ENCODE data around the gene UTF1.

The UTF1 gene

GRCh38 chr10:133189726-133190125, 40.3 kb upstream of the UTF1 start:
- H3K4me3 ChIP-seq (ENCODE audit: low read depth, low read length), result no peak overlapping the region
- TF ChIP-seq CTCF (conservative IDR thresholded peaks at IDR 0.05; ENCODE audit: low read depth, low read length), result no peak
- DNase-seq (ENCODE audit: low read depth), result no peak

- no peak overlapping the region for H3K4me3 ChIP-seq (ENCODE audit: low read depth, low read length)
- no peak for DNase-seq (ENCODE audit: low read depth)
- no peak for TF ChIP-seq CTCF (conservative IDR thresholded peaks at IDR 0.05; ENCODE audit: low read depth, low read length)
These were observed 39.8 kb upstream of the UTF1 start for GRCh38 chr10:133190225-133190624.

- no peak for TF ChIP-seq CTCF (conservative IDR thresholded peaks at IDR 0.05; ENCODE audit: low read depth, low read length)
- DNase-seq (ENCODE audit: low read depth), result no peak
- H3K4me3 ChIP-seq (ENCODE audit: low read depth, low read length), result no peak overlapping the region
These were observed 38.4 kb upstream of the UTF1 start for GRCh38 chr10:133191651-133192050.

- H3K4me3 ChIP-seq (ENCODE audit: low read depth, low read length), result no peak overlapping the region
- TF ChIP-seq CTCF (conservative IDR thresholded peaks at IDR 0.05; ENCODE audit: low read depth, low read length), result no peak
- no peak for DNase-seq (ENCODE audit: low read depth)
These were observed 35.9 kb upstream of the UTF1 start for GRCh38 chr10:133194151-133194550.

GRCh38 chr10:133195096-133195495, 34.9 kb upstream of the UTF1 start:
- no peak for DNase-seq (ENCODE audit: low read depth)
- H3K4me3 ChIP-seq (ENCODE audit: low read depth, low read length), result no peak overlapping the region
- no peak for TF ChIP-seq CTCF (conservative IDR thresholded peaks at IDR 0.05; ENCODE audit: low read depth, low read length)

- TF ChIP-seq CTCF (conservative IDR thresholded peaks at IDR 0.05; ENCODE audit: low read depth, low read length), result no peak
- DNase-seq (ENCODE audit: low read depth), result no peak
- no peak overlapping the region for H3K4me3 ChIP-seq (ENCODE audit: low read depth, low read length)
These were observed 34.4 kb upstream of the UTF1 start for GRCh38 chr10:133195611-133196010.

- TF ChIP-seq CTCF (conservative IDR thresholded peaks at IDR 0.05; ENCODE audit: low read depth, low read length), result no peak
- no peak for DNase-seq (ENCODE audit: low read depth)
- H3K4me3 ChIP-seq (ENCODE audit: low read depth, low read length), result no peak overlapping the region
These were observed 33.6 kb upstream of the UTF1 start for GRCh38 chr10:133196221-133196915.
